ENCODE data around the gene CCDC136.

The CCDC136 gene

GRCh38 chr7:128807191-128807590 is 15.4 kb downstream of the CCDC136 start:
- DNase-seq = no peak

GRCh38 chr7:128809363-128809762 is 17.6 kb downstream of the CCDC136 start:
- no peak for DNase-seq

- no peak for DNase-seq
Observed at GRCh38 chr7:128810473-128810872, 18.7 kb downstream of the CCDC136 start.

GRCh38 chr7:128810997-128811396 is 19.2 kb downstream of the CCDC136 start:
- DNase-seq = no peak

GRCh38 chr7:128811631-128812430 is 20.1 kb downstream of the CCDC136 start:
- DNase-seq = no peak

GRCh38 chr7:128812514-128813168 is 20.9 kb downstream of the CCDC136 start:
- DNase-seq = no peak

GRCh38 chr7:128814499-128814898 is 22.7 kb downstream of the CCDC136 start:
- no peak for DNase-seq

- no peak for DNase-seq
Observed at GRCh38 chr7:128815289-128815942, 23.6 kb downstream of the CCDC136 start.

- no peak for DNase-seq
Observed at GRCh38 chr7:128818694-128819093, 26.9 kb downstream of the CCDC136 start.

- DNase-seq = no peak
Observed at GRCh38 chr7:128821724-128822123, 30.0 kb downstream of the CCDC136 start.

- no peak for DNase-seq
Observed at GRCh38 chr7:128826512-128826911, 34.7 kb downstream of the CCDC136 start.

- DNase-seq = no peak
Observed at GRCh38 chr7:128826916-128827247, 35.1 kb downstream of the CCDC136 start.

GRCh38 chr7:128827248-128827958 is 35.6 kb downstream of the CCDC136 start:
- no peak for DNase-seq

- no peak for DNase-seq
Observed at GRCh38 chr7:128827971-128828711, 36.4 kb downstream of the CCDC136 start.

- no peak for DNase-seq
Observed at GRCh38 chr7:128829391-128830166, 37.8 kb downstream of the CCDC136 start.

GRCh38 chr7:128830231-128831177 is 38.7 kb downstream of the CCDC136 start, which contains the start of gene FLNC:
TSS of gene FLNC (plus strand) at chr7:128830406. CDS start at chr7:128830638, 232 bp downstream.
- DNase-seq = no peak

- no peak for DNase-seq
Observed at GRCh38 chr7:128831178-128831993, 39.6 kb downstream of the CCDC136 start.

GRCh38 chr7:128831994-128832879 is 40.5 kb downstream of the CCDC136 start:
- no peak for DNase-seq

GRCh38 chr7:128832880-128833147 is 41.0 kb downstream of the CCDC136 start:
- DNase-seq = no peak

Data from effector CD4-positive, alpha-beta T cell (primary cell).